Esophagus squamous epithelium (tissue), 5 donors: ENCODE measurements around the gene ADCY7. TPM values are rescaled to one million over a fixed set of nuclear protein-coding genes. Genes with fewer than 3 reads are reported as not detected.

Source experiments
- DNase-seq: peaks from one replicate; lab custom pipeline; 2025; lab: John Stamatoyannopoulos, UW
- H3K27ac ChIP-seq, 4 donors: fragments of 200-600 bp; sonication (generic); one replicate each; pipeline ENCODE4 v1.5.1; 2016 to 2019; ENCODE audit warnings: mild to moderate bottlenecking in 1 of 4
- H3K27me3 ChIP-seq, 4 donors: fragments of 200-600 bp; sonication (generic); 1 replicate in 3 of 4; 2 replicates in 1 of 4; pipeline versions ENCODE4 v1.5.1 to v1.6.0; 2017 to 2021; ENCODE audit warnings: antibody characterized with exemption in 1 of 4
- H3K36me3 ChIP-seq, 3 donors: fragments of 200-600 bp; sonication (generic); one replicate each; pipeline ENCODE4 v1.5.1; 2016 to 2019
- H3K4me1 ChIP-seq, 3 donors: fragments of 200-600 bp; sonication (generic); one replicate each; pipeline ENCODE4 v1.5.1; 2017 to 2019
- H3K4me3 ChIP-seq, 4 donors: fragments of 200-600 bp; sonication (generic); 1 replicate in 3 of 4; 2 replicates in 1 of 4; pipeline ENCODE4 v1.5.1; 2016 to 2019; ENCODE audit warnings: mild to moderate bottlenecking in 2 of 4, moderate library complexity in 1 of 4
- H3K9me3 ChIP-seq, 3 donors: fragments of 200-600 bp; sonication (generic); one replicate each; pipeline ENCODE4 v1.5.1; 2016 to 2019
- POLR2A ChIP-seq, 4 donors: fragments of 450-650 bp; IDR thresholded peaks; one replicate each; pipeline ENCODE4 v1.6.1; 2017; ENCODE audit warnings: antibody characterized with exemption in 4 of 4, mild to moderate bottlenecking in 4 of 4, moderate library complexity in 3 of 4
- WGBS, 2 donors: methylation state at CpG; one replicate each; pipeline ENCODE4 v1.1.5; 2018; 5-methylcytosine and 5-hydroxymethylcytosine counted together
- intact Hi-C: fragments of 100-400 bp; cut with DNase I; formaldehyde crosslinking; loops from one replicate; pipeline ENCODE4 v1.15.0; 2022
- total RNA-seq, 4 donors: library from RNA; depleted of rRNA; stranded (reverse); fragments of >200 nt; gene quantifications; one replicate each; pipeline ENCODE4 v1.1.0, GENCODE V29; 2016
- TF ChIP-seq, protein P1 (sequence below), 6 experiments: fragments of 450-650 bp in 4 of 6; fragments of 200-600 bp in 2 of 6; sonication (generic) in 2 of 6; IDR thresholded peaks; one replicate each; pipeline ENCODE4 v1.5.1; 2016 to 2019; ENCODE audit warnings: antibody characterized with exemption in 6 of 6, mild to moderate bottlenecking in 4 of 6, moderate library complexity in 4 of 6
- donor health status: DM: yes; HTN: yes; CAD: no.

ADCY7 gene
- total RNA-seq, 4 donors from 2014 or later: 21.2 to 23.9 (median 23.3) TPM

DNA sequence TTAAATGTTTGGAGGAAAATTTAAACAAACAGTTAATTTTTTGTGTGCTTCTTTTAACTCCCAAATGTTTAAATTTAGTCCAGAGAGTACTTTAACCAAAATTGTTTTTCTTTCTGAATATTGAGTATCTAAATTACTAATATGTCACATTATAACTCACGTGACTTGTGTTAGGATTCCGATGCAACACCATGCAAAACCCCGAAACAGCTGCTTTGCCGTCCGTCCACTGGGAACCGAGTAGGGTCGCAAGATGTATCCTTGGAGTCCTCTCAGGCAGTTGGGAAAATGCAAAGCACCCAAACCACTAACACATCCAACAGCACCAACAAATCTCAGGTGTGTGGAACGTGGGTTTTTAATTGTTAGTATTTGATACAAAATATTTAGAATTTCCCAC, 38.7 kb upstream of the ADCY7 start:
- Histone ChIP-seq H3K4me1 (no peaks in the 10 kb centered on the region), H3K27me3 (no peaks in the 10 kb centered on the region), H3K36me3 (peaks cover 0 to 75% (median 17%) of the 10 kb centered on the region in 3 donors), H3K9me3 (no peaks in the 10 kb centered on the region), H3K4me3 (no peak overlapping the region), H3K27ac (no peak overlapping the region)
- intact Hi-C loops: no loop called here
- WGBS, 2 donors: 83 to 84% methylated on average over 8 of the region's 8 CpGs
- no peak for DNase-seq
- no peak for TF ChIP-seq POLR2A (IDR thresholded peaks at IDR 0.05)
- TF ChIP-seq, protein P1, sequence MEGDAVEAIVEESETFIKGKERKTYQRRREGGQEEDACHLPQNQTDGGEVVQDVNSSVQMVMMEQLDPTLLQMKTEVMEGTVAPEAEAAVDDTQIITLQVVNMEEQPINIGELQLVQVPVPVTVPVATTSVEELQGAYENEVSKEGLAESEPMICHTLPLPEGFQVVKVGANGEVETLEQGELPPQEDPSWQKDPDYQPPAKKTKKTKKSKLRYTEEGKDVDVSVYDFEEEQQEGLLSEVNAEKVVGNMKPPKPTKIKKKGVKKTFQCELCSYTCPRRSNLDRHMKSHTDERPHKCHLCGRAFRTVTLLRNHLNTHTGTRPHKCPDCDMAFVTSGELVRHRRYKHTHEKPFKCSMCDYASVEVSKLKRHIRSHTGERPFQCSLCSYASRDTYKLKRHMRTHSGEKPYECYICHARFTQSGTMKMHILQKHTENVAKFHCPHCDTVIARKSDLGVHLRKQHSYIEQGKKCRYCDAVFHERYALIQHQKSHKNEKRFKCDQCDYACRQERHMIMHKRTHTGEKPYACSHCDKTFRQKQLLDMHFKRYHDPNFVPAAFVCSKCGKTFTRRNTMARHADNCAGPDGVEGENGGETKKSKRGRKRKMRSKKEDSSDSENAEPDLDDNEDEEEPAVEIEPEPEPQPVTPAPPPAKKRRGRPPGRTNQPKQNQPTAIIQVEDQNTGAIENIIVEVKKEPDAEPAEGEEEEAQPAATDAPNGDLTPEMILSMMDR (IDR thresholded peaks at IDR 0.05): no peak

DNA sequence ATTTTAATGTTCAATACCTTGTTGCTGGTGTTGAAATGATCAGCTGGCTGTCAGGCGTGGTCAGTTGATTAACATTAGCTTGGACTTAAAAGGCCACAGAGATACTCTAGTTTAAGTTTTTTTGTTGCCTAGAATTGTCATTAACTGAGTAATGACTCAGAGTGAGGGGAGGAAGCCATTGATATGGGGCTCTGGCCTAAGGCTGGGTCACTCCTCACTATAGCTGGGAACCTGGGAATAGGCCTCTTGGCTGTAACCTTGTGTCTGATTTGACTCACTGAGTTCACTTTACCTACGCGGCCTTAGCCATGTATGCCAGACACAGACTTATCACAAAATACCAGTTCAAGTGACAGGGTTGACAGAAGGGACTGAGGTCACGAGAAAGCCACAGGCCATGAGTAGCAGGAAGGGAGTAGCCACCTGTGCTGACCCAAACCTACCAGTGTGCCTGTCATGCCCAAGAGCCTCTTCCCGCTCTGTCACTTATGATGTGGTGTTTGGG, 37.9 kb upstream of the ADCY7 start:
- no peak overlapping the region for H3K27ac ChIP-seq
- H3K36me3 ChIP-seq: peaks cover 0 to 68% (median 17%) of the 10 kb centered on the region in 3 donors
- 94 to 98% methylated on average over 3 to 5 of the region's 5 CpGs for WGBS, 2 donors
- H3K4me1 ChIP-seq: no peaks in the 10 kb centered on the region
- no peak for DNase-seq
- TF ChIP-seq, protein P1 (IDR thresholded peaks at IDR 0.05): no peak
- no peak for TF ChIP-seq POLR2A (IDR thresholded peaks at IDR 0.05)
- no peak overlapping the region for H3K4me3 ChIP-seq
- no peaks in the 10 kb centered on the region for H3K27me3 ChIP-seq
- intact Hi-C loops: no loop called here
- no peaks in the 10 kb centered on the region for H3K9me3 ChIP-seq

DNA sequence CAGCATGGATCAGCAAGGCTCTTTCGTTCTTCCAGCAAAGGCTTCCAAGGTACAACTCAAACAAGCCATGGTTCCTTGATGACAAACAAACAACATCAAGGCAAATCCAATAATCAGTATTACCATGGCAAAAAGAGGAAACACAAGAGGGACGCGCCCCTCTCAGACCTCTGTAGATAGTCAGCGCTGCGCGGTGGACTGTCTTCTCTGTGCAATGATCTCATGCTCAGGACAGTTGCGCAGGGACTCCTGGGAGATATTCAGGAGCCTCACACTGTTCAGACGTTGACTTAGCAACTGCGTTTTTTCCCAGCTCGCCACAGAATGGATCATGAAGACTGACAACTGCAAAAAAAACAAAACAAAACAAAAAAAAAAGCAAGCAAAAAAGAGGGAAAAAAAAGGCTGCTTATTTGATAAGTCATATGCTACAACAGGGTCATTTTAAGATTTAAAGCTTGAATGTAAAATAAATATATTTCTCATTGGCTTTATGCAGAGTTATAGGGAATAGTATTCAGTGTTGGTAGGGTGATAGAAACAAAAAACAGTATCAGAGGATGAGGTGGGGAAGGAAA, 37.1 kb upstream of the ADCY7 start:
- Histone ChIP-seq H3K36me3 (peaks cover 0 to 59% (median 17%) of the 10 kb centered on the region in 3 donors), H3K4me1 (peaks cover 0 to 4% (median 0%) of the 10 kb centered on the region in 3 donors), H3K27ac (no peak overlapping the region), H3K9me3 (no peaks in the 10 kb centered on the region), H3K27me3 (no peaks in the 10 kb centered on the region), H3K4me3 (no peak overlapping the region)
- TF ChIP-seq POLR2A (IDR thresholded peaks at IDR 0.05): no peak
- TF ChIP-seq, protein P1 (IDR thresholded peaks at IDR 0.05): no peak
- 90 to 92% methylated on average over 10 of the region's 10 CpGs for WGBS, 2 donors
- intact Hi-C loops: no loop called here
- no peak for DNase-seq

DNA sequence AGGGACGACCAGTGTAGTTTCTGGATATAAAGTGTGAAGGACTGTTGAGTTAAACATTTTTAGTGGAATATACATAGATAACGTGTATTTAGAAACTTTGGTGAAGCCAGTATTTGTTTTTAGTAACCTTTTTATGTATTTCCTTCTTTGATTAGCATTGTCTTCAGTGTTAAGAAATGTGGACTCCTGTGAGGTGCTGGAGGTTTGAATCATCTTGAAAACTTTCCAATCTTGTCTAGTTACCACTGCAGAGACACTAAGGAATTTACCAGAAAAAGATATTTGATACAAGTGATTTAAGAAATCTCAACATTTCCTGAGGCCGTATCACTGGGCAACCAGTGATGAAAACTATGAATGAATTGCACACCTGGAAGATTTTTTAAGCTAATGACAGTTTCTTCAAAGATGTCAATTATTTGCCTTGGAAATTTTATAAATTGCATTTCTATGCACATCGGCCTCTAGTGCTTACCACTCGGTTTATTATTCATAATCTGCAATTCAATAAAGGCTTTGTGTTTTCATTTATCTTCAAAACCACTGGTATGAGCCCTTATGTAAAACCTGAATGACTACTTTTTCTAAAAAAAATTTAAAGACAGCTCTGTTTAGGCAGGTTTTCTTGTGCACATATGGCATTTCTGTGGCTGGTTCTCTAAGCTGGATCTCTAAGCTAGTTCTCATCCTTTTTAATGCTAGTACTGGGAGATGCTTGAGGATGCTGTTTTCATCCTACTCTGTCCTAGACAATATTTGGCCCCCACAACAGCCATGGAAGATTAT, 31.4 kb upstream of the ADCY7 start:
- no peaks in the 10 kb centered on the region for H3K9me3 ChIP-seq
- intact Hi-C loops: no loop called here
- peak overlapping the region in 2 of 4 donors; percentile 3 to 19 for H3K27ac ChIP-seq
- no peak for DNase-seq
- TF ChIP-seq, protein P1 (IDR thresholded peaks at IDR 0.05): no peak
- TF ChIP-seq POLR2A (IDR thresholded peaks at IDR 0.05): no peak
- WGBS, 2 donors: 40 to 56% methylated on average over 5 of the region's 5 CpGs
- H3K4me1 ChIP-seq: peaks cover 3 to 22% (median 8%) of the 10 kb centered on the region in 3 donors
- no peaks in the 10 kb centered on the region for H3K27me3 ChIP-seq
- H3K4me3 ChIP-seq: no peak overlapping the region
- H3K36me3 ChIP-seq: peaks cover 0 to 2% (median 0%) of the 10 kb centered on the region in 3 donors

DNA sequence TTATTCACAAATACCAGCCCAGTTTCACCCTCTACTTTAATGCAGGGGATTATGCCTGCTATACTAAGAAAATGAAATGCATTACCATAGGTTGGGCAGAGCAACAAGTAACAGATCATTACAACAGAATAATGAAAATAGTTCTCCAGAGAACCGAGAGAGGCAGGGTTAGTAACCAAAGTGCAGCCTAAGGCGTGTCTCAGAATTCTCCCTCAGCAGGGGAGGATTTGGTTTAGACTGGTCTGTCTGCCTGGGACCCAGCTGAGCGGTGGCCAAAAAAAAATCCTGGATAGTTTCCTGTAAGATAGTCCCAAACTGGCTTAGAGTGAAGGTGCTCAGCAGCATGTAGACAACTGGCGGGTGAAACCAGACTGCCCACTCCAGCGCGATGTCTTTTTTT, 30.8 kb upstream of the ADCY7 start:
- H3K4me1 ChIP-seq: peaks cover 3 to 22% (median 8%) of the 10 kb centered on the region in 3 donors
- 39 to 62% methylated on average over 6 of the region's 6 CpGs for WGBS, 2 donors
- H3K27ac ChIP-seq: peak overlapping the region in 1 of 4 donors; percentile 19
- intact Hi-C loops: no loop called here
- TF ChIP-seq POLR2A (IDR thresholded peaks at IDR 0.05): no peak
- TF ChIP-seq, protein P1 (IDR thresholded peaks at IDR 0.05): no peak
- no peaks in the 10 kb centered on the region for H3K9me3 ChIP-seq
- H3K36me3 ChIP-seq: no peaks in the 10 kb centered on the region
- no peak for DNase-seq
- H3K4me3 ChIP-seq: no peak overlapping the region
- no peaks in the 10 kb centered on the region for H3K27me3 ChIP-seq
